ENCODE results near the gene JAZF1.

The JAZF1 gene

GRCh38 chr7:28055161-28055544 lies 125.4 kb downstream of the JAZF1 start:
- Histone ChIP-seq H3K9ac (ENCODE audit: insufficient read length, low read depth) (no peak overlapping the region), H3K36me3 (ENCODE audit: insufficient read depth, insufficient read length, low read length) (no peaks in the 10 kb centered on the region), H3K27me3 (ENCODE audit: insufficient read depth, insufficient read length) (no peaks in the 10 kb centered on the region), H3K4me3 (ENCODE audit: insufficient read length, low read depth) (no peak overlapping the region), H3K9me3 (ENCODE audit: insufficient read depth, low read length) (no peaks in the 10 kb centered on the region), H3K4me1 (ENCODE audit: insufficient read depth, insufficient read length) (no peaks in the 10 kb centered on the region)
- DNase-seq (ENCODE audit: low read depth, low spot score): no peak
- no peak for TF ChIP-seq SUZ12 (IDR thresholded peaks at IDR 0.05; ENCODE audit: extremely low read depth, insufficient read depth, insufficient read length)
- TF ChIP-seq ZNF274 (IDR thresholded peaks at IDR 0.05; ENCODE audit: low read depth, low read length): no peak
- TF ChIP-seq YY1 (IDR thresholded peaks at IDR 0.05; ENCODE audit: insufficient read depth, insufficient read length): no peak

DNA sequence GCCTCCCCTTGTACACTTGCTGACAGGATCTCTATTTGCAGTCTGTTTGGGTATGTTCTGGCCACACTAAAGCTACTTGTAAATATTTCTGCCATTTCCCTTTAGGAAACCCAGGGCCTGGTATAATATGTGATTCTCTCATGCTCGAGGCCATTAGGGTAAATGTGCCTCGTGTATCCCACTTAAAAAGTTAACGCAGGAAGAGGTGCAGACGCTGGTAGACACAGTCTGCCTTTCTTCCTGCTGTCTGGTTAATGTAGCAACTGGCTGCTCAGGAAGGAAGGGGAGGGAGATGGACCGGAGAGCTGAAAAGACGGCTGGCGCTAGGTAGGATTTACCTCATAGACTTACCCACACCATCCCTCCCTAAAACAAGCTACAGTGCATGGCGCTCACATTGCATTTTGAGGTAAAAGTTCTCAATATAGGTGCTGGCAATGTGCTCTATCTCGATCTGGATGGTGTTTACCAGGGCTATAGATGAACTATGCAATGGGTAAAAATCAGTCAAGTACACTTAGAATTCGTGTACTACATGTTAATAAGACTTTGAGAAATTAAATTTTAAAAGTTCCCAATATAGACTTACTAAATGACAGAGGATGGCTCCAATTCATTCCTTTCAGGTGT lies 125.9 kb downstream of the JAZF1 start:
- Histone ChIP-seq H3K4me1 (ENCODE audit: insufficient read depth, insufficient read length) (no peaks in the 10 kb centered on the region), H3K27me3 (ENCODE audit: insufficient read depth, insufficient read length) (no peaks in the 10 kb centered on the region), H3K9ac (ENCODE audit: insufficient read length, low read depth) (no peak overlapping the region), H3K9me3 (ENCODE audit: insufficient read depth, low read length) (no peaks in the 10 kb centered on the region), H3K36me3 (ENCODE audit: insufficient read depth, insufficient read length, low read length) (no peaks in the 10 kb centered on the region), H3K4me3 (ENCODE audit: insufficient read length, low read depth) (no peak overlapping the region)
- no peak for TF ChIP-seq SUZ12 (IDR thresholded peaks at IDR 0.05; ENCODE audit: extremely low read depth, insufficient read depth, insufficient read length)
- no peak for TF ChIP-seq YY1 (IDR thresholded peaks at IDR 0.05; ENCODE audit: insufficient read depth, insufficient read length)
- no peak for DNase-seq (ENCODE audit: low read depth, low spot score)

DNA sequence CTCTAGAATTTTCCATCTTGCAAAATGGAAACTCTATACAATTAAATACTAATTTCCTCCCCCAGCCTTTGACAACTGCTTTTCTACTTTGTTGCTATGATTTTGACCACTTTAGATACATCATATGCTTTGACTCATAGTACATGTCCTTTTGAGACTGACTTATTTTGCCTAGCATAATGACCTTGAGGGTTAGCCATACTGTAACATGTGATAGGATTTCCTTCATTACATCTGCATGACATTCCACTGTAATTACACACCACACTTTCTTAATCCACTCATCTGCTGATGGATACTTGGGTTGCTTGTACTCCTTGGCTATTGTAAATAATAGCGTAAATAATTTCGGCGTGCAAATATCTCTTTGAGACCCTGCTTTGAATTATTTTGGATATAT lies 127.7 kb downstream of the JAZF1 start:
- DNase-seq (ENCODE audit: low read depth, low spot score): no peak
- Histone ChIP-seq H3K36me3 (ENCODE audit: insufficient read depth, insufficient read length, low read length) (no peaks in the 10 kb centered on the region), H3K9ac (ENCODE audit: insufficient read length, low read depth) (no peak overlapping the region), H3K27me3 (ENCODE audit: insufficient read depth, insufficient read length) (no peaks in the 10 kb centered on the region), H3K4me3 (ENCODE audit: insufficient read length, low read depth) (no peak overlapping the region), H3K4me1 (ENCODE audit: insufficient read depth, insufficient read length) (no peaks in the 10 kb centered on the region), H3K9me3 (ENCODE audit: insufficient read depth, low read length) (no peaks in the 10 kb centered on the region)
- TF ChIP-seq YY1 (IDR thresholded peaks at IDR 0.05; ENCODE audit: insufficient read depth, insufficient read length): no peak
- no peak for TF ChIP-seq ZNF274 (IDR thresholded peaks at IDR 0.05; ENCODE audit: low read depth, low read length)

- Histone ChIP-seq H3K9me3 (ENCODE audit: insufficient read depth, low read length) (no peaks in the 10 kb centered on the region), H3K27me3 (ENCODE audit: insufficient read depth, insufficient read length) (no peaks in the 10 kb centered on the region), H3K4me3 (ENCODE audit: insufficient read length, low read depth) (no peak overlapping the region), H3K36me3 (ENCODE audit: insufficient read depth, insufficient read length, low read length) (no peaks in the 10 kb centered on the region), H3K9ac (ENCODE audit: insufficient read length, low read depth) (no peak overlapping the region), H3K4me1 (ENCODE audit: insufficient read depth, insufficient read length) (no peaks in the 10 kb centered on the region)
- DNase-seq (ENCODE audit: low read depth, low spot score): no peak
- TF ChIP-seq ZNF274 (IDR thresholded peaks at IDR 0.05; ENCODE audit: low read depth, low read length) (no peak), SUZ12 (IDR thresholded peaks at IDR 0.05; ENCODE audit: extremely low read depth, insufficient read depth, insufficient read length) (no peak), YY1 (IDR thresholded peaks at IDR 0.05; ENCODE audit: insufficient read depth, insufficient read length) (no peak)
These were observed 131.9 kb downstream of the JAZF1 start for GRCh38 chr7:28048694-28049093.

- H3K27me3 ChIP-seq (ENCODE audit: insufficient read depth, insufficient read length): no peaks in the 10 kb centered on the region
- H3K9ac ChIP-seq (ENCODE audit: insufficient read length, low read depth): no peak overlapping the region
- H3K9me3 ChIP-seq (ENCODE audit: insufficient read depth, low read length): no peaks in the 10 kb centered on the region
- H3K4me3 ChIP-seq (ENCODE audit: insufficient read length, low read depth): no peak overlapping the region
- no peaks in the 10 kb centered on the region for H3K4me1 ChIP-seq (ENCODE audit: insufficient read depth, insufficient read length)
- TF ChIP-seq SUZ12 (IDR thresholded peaks at IDR 0.05; ENCODE audit: extremely low read depth, insufficient read depth, insufficient read length) (no peak), ZNF274 (IDR thresholded peaks at IDR 0.05; ENCODE audit: low read depth, low read length) (no peak), YY1 (IDR thresholded peaks at IDR 0.05; ENCODE audit: insufficient read depth, insufficient read length) (no peak)
- no peak for DNase-seq (ENCODE audit: low read depth, low spot score)
- no peaks in the 10 kb centered on the region for H3K36me3 ChIP-seq (ENCODE audit: insufficient read depth, insufficient read length, low read length)
These were observed 134.6 kb downstream of the JAZF1 start for GRCh38 chr7:28046035-28046434.

DNA sequence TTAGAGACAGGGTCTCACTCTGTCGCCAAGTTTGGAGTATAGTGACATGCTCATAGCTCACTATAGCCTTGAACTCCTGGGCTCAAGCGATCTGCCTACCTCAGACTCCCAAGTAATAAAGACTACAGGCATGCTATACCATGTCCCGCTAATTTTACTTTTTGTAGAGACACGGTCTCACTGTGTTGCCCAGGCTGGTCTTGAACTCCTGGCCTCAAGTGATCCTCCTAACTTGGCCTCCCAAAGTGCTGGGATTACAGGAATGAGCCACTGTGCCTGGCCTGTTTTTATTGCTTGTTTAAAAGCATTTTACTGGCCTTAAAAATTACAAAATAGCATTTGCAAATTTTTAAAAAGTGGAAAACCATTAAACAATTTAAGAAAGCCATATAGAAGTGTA lies 135.0 kb downstream of the JAZF1 start:
- H3K4me1 ChIP-seq (ENCODE audit: insufficient read depth, insufficient read length): no peaks in the 10 kb centered on the region
- no peak for DNase-seq (ENCODE audit: low read depth, low spot score)
- no peak overlapping the region for H3K9ac ChIP-seq (ENCODE audit: insufficient read length, low read depth)
- H3K4me3 ChIP-seq (ENCODE audit: insufficient read length, low read depth): no peak overlapping the region
- H3K27me3 ChIP-seq (ENCODE audit: insufficient read depth, insufficient read length): no peaks in the 10 kb centered on the region
- no peaks in the 10 kb centered on the region for H3K9me3 ChIP-seq (ENCODE audit: insufficient read depth, low read length)
- no peak for TF ChIP-seq ZNF274 (IDR thresholded peaks at IDR 0.05; ENCODE audit: low read depth, low read length)
- TF ChIP-seq SUZ12 (IDR thresholded peaks at IDR 0.05; ENCODE audit: extremely low read depth, insufficient read depth, insufficient read length): no peak
- TF ChIP-seq YY1 (IDR thresholded peaks at IDR 0.05; ENCODE audit: insufficient read depth, insufficient read length): no peak
- no peaks in the 10 kb centered on the region for H3K36me3 ChIP-seq (ENCODE audit: insufficient read depth, insufficient read length, low read length)

DNA sequence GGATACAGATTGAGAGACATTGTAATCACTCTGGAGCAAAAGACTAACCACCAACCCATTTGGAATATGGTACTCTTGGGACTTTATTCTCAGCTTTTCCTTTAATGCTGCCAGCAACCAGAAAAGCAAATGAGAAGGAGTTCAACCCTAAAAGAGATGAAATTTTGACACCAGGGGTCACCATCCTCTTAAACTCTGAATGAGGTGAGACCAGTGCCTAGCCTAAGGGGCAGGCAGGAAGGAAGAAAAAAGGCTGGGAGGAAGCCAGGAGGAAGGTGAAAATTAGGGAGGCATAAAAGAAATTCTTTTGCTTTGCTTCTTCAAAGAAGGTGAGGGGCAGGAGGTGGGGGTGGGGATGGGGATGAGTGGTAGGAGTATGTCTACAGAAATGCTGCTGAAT lies 135.8 kb downstream of the JAZF1 start:
- Histone ChIP-seq H3K9ac (ENCODE audit: insufficient read length, low read depth) (no peak overlapping the region), H3K4me1 (ENCODE audit: insufficient read depth, insufficient read length) (no peaks in the 10 kb centered on the region), H3K9me3 (ENCODE audit: insufficient read depth, low read length) (no peaks in the 10 kb centered on the region), H3K27me3 (ENCODE audit: insufficient read depth, insufficient read length) (no peaks in the 10 kb centered on the region), H3K36me3 (ENCODE audit: insufficient read depth, insufficient read length, low read length) (no peaks in the 10 kb centered on the region), H3K4me3 (ENCODE audit: insufficient read length, low read depth) (no peak overlapping the region)
- TF ChIP-seq YY1 (IDR thresholded peaks at IDR 0.05; ENCODE audit: insufficient read depth, insufficient read length) (no peak), ZNF274 (IDR thresholded peaks at IDR 0.05; ENCODE audit: low read depth, low read length) (no peak), SUZ12 (IDR thresholded peaks at IDR 0.05; ENCODE audit: extremely low read depth, insufficient read depth, insufficient read length) (no peak)
- DNase-seq (ENCODE audit: low read depth, low spot score): peak; percentile 43
